Measurements from ENCODE around the gene HMOX1. TPM values are rescaled to one million over a fixed set of nuclear protein-coding genes. Genes with fewer than 3 reads are reported as not detected.
"Not testable (repeated sequence)": the region's sequence is repeated elsewhere in the genome, so short reads cannot be mapped to it uniquely, and the experiment has no call there.

Gene HMOX1
- total RNA-seq, 1 experiment from 2014 or later: 167 TPM

GRCh38 chr22:35375526-35375925, 5.4 kb upstream of the HMOX1 start:
- DNase-seq (ENCODE audit: low read depth): no peak
- in situ Hi-C loops (cut with HindIII; ENCODE audit: low pct_unique_long_range_greater_than_20kb, low sequenced_read_pairs): no loop called here

- peak; percentile 100 for DNase-seq (ENCODE audit: low read depth)
- in situ Hi-C loops (cut with HindIII; ENCODE audit: low pct_unique_long_range_greater_than_20kb, low sequenced_read_pairs): no loop called here
Measured at GRCh38 chr22:35376728-35377472, 4.0 kb upstream of the HMOX1 start.

GRCh38 chr22:35377735-35378134, 3.2 kb upstream of the HMOX1 start:
- in situ Hi-C loops (cut with HindIII; ENCODE audit: low pct_unique_long_range_greater_than_20kb, low sequenced_read_pairs): no loop called here
- no peak for DNase-seq (ENCODE audit: low read depth)

- in situ Hi-C loops (cut with HindIII; ENCODE audit: low pct_unique_long_range_greater_than_20kb, low sequenced_read_pairs): no loop called here
- DNase-seq (ENCODE audit: low read depth): no peak
Measured at GRCh38 chr22:35378621-35379020, 2.3 kb upstream of the HMOX1 start.

- in situ Hi-C loops (cut with HindIII; ENCODE audit: low pct_unique_long_range_greater_than_20kb, low sequenced_read_pairs): no loop called here
- DNase-seq (ENCODE audit: low read depth): no peak
Measured at GRCh38 chr22:35379146-35379993, 1.5 kb upstream of the HMOX1 start.

- in situ Hi-C loops (cut with HindIII; ENCODE audit: low pct_unique_long_range_greater_than_20kb, low sequenced_read_pairs): no loop called here
- no peak for DNase-seq (ENCODE audit: low read depth)
Measured at GRCh38 chr22:35380013-35380412, 883 bp upstream of the HMOX1 start.

- in situ Hi-C loops (cut with HindIII; ENCODE audit: low pct_unique_long_range_greater_than_20kb, low sequenced_read_pairs): no loop called here
- DNase-seq (ENCODE audit: low read depth): no peak
Measured at GRCh38 chr22:35381424-35382009, 621 bp downstream of the HMOX1 start.

- in situ Hi-C loops (cut with HindIII; ENCODE audit: low pct_unique_long_range_greater_than_20kb, low sequenced_read_pairs): no loop called here
- no peak for DNase-seq (ENCODE audit: low read depth)
Measured at GRCh38 chr22:35383679-35384071, 2.8 kb downstream of the HMOX1 start.

GRCh38 chr22:35384527-35384926, 3.6 kb downstream of the HMOX1 start:
- no peak for DNase-seq (ENCODE audit: low read depth)
- in situ Hi-C loops (cut with HindIII; ENCODE audit: low pct_unique_long_range_greater_than_20kb, low sequenced_read_pairs): no loop called here

- no peak for DNase-seq (ENCODE audit: low read depth)
- in situ Hi-C loops (cut with HindIII; ENCODE audit: low pct_unique_long_range_greater_than_20kb, low sequenced_read_pairs): no loop called here
Measured at GRCh38 chr22:35384975-35385588, 4.2 kb downstream of the HMOX1 start.

- DNase-seq (ENCODE audit: low read depth): no peak
- in situ Hi-C loops (cut with HindIII; ENCODE audit: low pct_unique_long_range_greater_than_20kb, low sequenced_read_pairs): no loop called here
Measured at GRCh38 chr22:35386670-35387288, 5.9 kb downstream of the HMOX1 start.

- in situ Hi-C loops (cut with HindIII; ENCODE audit: low pct_unique_long_range_greater_than_20kb, low sequenced_read_pairs): no loop called here
- DNase-seq (ENCODE audit: low read depth): no peak
Measured at GRCh38 chr22:35390933-35391332, 10.0 kb downstream of the HMOX1 start.

- in situ Hi-C loops (cut with HindIII; ENCODE audit: low pct_unique_long_range_greater_than_20kb, low sequenced_read_pairs): no loop called here
- no peak for DNase-seq (ENCODE audit: low read depth)
Measured at GRCh38 chr22:35392357-35392756, 11.5 kb downstream of the HMOX1 start.

- in situ Hi-C loops (cut with HindIII; ENCODE audit: low pct_unique_long_range_greater_than_20kb, low sequenced_read_pairs): no loop called here
- DNase-seq (ENCODE audit: low read depth): no peak
Measured at GRCh38 chr22:35393116-35394010, 12.5 kb downstream of the HMOX1 start.

GRCh38 chr22:35394011-35394312, 13.1 kb downstream of the HMOX1 start:
- in situ Hi-C loops (cut with HindIII; ENCODE audit: low pct_unique_long_range_greater_than_20kb, low sequenced_read_pairs): no loop called here
- no peak for DNase-seq (ENCODE audit: low read depth)

GRCh38 chr22:35394810-35395563, 14.1 kb downstream of the HMOX1 start:
- in situ Hi-C loops (cut with HindIII; ENCODE audit: low pct_unique_long_range_greater_than_20kb, low sequenced_read_pairs): no loop called here
- no peak for DNase-seq (ENCODE audit: low read depth)

GRCh38 chr22:35396622-35397021, 15.7 kb downstream of the HMOX1 start:
- in situ Hi-C loops (cut with HindIII; ENCODE audit: low pct_unique_long_range_greater_than_20kb, low sequenced_read_pairs): not testable (repeated sequence)

More at GRCh38 chr22:35396622-35397021, 15.7 kb downstream of the HMOX1 start:
- DNase-seq (ENCODE audit: low read depth): not testable (repeated sequence)
